ENCODE data around the gene ENPP3.
"Not testable (repeated sequence)": the region's sequence is repeated elsewhere in the genome, so short reads cannot be mapped to it uniquely, and the experiment has no call there.

The ENPP3 gene

GRCh38 chr6:131693384-131693783, 56.3 kb downstream of the ENPP3 start:
- TF ChIP-seq CTCF (conservative IDR thresholded peaks at IDR 0.05; ENCODE audit: low read length) = no peak
- H3K4me3 ChIP-seq (ENCODE audit: low read length) = no peak overlapping the region
- DNase-seq (ENCODE audit: low read depth) = no peak

- DNase-seq (ENCODE audit: low read depth) = peak; percentile 71
- TF ChIP-seq CTCF (conservative IDR thresholded peaks at IDR 0.05; ENCODE audit: low read length) = peak; percentile 100
- H3K4me3 ChIP-seq (ENCODE audit: low read length) = no peak overlapping the region
These were observed 57.8 kb downstream of the ENPP3 start for GRCh38 chr6:131694832-131695426.

- H3K4me3 ChIP-seq (ENCODE audit: low read length) = no peak overlapping the region
- no peak for DNase-seq (ENCODE audit: low read depth)
- TF ChIP-seq CTCF (conservative IDR thresholded peaks at IDR 0.05; ENCODE audit: low read length) = no peak
These were observed 59.9 kb downstream of the ENPP3 start for GRCh38 chr6:131696956-131697355.

- H3K4me3 ChIP-seq (ENCODE audit: low read length); DNase-seq (ENCODE audit: low read depth): not testable (repeated sequence)
These were observed 63.7 kb downstream of the ENPP3 start for GRCh38 chr6:131700851-131701250.

GRCh38 chr6:131703905-131704304, 66.8 kb downstream of the ENPP3 start:
- H3K4me3 ChIP-seq (ENCODE audit: low read length); DNase-seq (ENCODE audit: low read depth): not testable (repeated sequence)

GRCh38 chr6:131710917-131711316, 73.8 kb downstream of the ENPP3 start, which contains the start of gene CTAGE9:
Gene CTAGE9, minus strand, starts transcription at chr6:131711017. Its CDS starts 0 bp downstream, at chr6:131711017.
- H3K4me3 ChIP-seq (ENCODE audit: low read length); DNase-seq (ENCODE audit: low read depth): not testable (repeated sequence)

GRCh38 chr6:131715567-131715966, 78.5 kb downstream of the ENPP3 start:
- DNase-seq (ENCODE audit: low read depth); H3K4me3 ChIP-seq (ENCODE audit: low read length): not testable (repeated sequence)

GRCh38 chr6:131717836-131718542, 80.9 kb downstream of the ENPP3 start:
- H3K4me3 ChIP-seq (ENCODE audit: low read length) = no peak overlapping the region
- no peak for DNase-seq (ENCODE audit: low read depth)
- TF ChIP-seq CTCF (conservative IDR thresholded peaks at IDR 0.05; ENCODE audit: low read length) = no peak

- H3K4me3 ChIP-seq (ENCODE audit: low read length) = no peak overlapping the region
- no peak for DNase-seq (ENCODE audit: low read depth)
- TF ChIP-seq CTCF (conservative IDR thresholded peaks at IDR 0.05; ENCODE audit: low read length) = no peak
These were observed 84.1 kb downstream of the ENPP3 start for GRCh38 chr6:131721161-131721560.
